IPS-18c (cell line): ENCODE data around the gene STK33.

ENCODE experiments used
- H3K4me3 ChIP-seq: 2 replicates; pipeline ENCODE4 v1.7.0; 2013; ENCODE audit warnings: low read depth, mild to moderate bottlenecking, low read length, moderate library complexity; ENCODE audit not compliant: insufficient read depth
- H3K9me3 ChIP-seq: one replicate; pipeline ENCODE4 v1.6.1; 2013; ENCODE audit warnings: mild to moderate bottlenecking, low read length, moderate library complexity; ENCODE audit not compliant: control insufficient read depth, insufficient read depth

The STK33 gene

DNA sequence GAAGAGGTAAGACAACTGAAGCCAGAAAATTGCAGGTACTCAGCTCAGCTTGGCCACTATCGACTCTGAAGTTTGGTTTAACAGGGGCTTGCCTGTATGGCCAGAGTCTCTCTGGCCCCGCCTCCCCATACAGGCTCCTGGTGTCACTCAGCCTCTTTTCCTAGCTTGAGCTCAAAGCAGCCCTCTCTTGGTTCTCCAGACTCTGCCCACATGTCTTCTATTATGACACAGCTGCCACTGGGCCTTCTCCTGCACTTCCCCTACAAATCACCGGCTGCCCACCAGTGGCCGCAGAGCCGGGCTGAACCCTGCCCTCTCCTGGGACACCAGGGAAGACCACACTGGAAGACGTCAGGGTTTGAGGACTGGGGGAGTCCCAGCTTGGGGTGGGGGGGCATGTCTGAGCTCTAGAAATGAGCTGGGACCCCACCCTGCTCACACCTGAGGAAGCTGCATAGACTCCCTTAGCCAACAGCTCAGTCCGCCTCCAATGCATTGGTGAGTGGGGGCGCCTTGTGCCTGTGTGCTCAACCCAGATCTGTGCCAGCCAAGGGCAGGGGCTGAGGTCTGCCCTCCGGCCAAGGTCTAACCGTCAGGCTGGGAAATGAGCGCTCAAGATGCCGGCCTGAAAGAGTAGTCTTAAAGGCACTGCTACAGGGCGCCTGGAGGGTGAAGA is 236.0 kb downstream of the STK33 start:
- H3K4me3 ChIP-seq = no peak overlapping the region

DNA sequence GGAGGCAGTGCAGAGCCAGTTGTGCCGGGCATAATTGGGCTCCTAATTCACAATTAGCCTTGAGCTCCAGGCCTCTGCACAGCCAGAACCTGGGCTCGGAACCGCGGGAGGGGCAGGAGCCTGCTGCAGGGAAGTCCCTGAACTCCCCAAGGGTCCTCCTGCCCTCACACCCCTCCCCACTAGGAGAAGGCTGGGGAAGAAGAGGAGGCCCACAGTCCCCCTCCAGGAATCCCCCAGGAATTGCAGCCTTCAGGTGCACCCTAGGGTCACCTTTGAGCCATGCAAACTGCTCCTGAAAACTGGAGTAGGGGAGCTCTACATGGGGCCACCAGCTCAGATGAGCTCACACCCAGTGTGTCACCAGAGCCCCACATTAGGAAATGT is 236.5 kb downstream of the STK33 start:
- Histone ChIP-seq H3K4me3 (no peak overlapping the region), H3K9me3 (no peaks in the 10 kb centered on the region)

More for the DNA sequence above, 236.0 kb downstream of the STK33 start:
- no peaks in the 10 kb centered on the region for H3K9me3 ChIP-seq

DNA sequence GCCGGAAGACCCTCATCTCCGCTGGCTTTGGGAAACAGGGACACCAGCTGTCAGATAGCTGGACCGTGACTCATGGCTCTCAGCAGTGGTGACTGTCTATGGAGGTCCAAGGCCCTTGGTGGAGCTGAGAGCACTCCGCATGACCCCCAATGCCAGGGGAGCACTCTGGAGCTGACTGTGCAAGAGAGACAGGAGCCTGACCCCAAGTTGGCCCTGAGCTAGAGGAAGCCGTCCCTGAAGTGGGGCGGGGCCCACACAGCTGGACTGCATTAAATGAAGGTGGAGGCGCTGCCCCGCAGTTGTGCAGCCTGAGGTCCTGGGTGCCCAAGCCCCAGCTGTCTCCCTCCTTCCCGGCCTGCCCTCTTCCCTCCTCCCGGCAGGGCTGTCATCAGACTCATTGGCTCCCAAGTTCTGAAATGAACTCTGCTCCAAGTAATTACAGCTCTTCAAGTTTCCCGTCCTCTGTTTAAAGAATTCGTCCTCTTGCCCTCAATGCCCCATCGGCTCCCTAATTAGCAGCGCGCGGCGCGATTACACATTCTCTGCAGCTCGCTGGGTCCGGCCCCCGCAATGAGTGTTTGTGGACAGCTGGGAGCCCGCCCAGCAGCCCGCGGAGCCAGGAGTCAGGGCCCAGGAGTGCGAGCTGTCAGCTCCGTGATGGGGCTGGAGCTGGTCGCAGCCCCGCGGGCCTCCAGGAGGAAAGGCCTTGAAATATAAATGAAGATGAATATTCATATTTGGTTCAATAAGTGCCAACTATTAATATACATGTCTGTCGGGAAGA is 237.1 kb downstream of the STK33 start:
- Histone ChIP-seq H3K9me3 (no peaks in the 10 kb centered on the region), H3K4me3 (no peak overlapping the region)

DNA sequence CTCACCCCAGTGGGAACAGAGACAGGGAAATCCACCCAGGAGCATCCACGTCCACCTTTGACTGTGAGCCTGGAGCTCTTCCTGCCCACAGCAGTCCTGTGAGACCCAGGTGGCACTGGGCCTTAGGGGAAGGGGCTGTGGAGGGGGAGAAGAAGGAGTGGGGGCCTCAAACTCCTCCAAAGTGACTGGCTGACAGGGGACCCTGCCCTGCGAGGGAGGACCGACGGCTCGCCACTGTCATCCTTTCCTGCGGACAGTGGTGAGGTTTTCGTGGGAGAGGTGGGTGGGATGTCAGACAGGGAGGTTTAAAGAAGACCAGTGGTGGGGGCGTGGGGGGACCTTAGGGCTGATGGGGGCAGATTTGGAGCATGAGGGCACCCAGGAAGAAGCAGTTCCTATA is 237.8 kb downstream of the STK33 start:
- Histone ChIP-seq H3K9me3 (no peaks in the 10 kb centered on the region), H3K4me3 (no peak overlapping the region)

DNA sequence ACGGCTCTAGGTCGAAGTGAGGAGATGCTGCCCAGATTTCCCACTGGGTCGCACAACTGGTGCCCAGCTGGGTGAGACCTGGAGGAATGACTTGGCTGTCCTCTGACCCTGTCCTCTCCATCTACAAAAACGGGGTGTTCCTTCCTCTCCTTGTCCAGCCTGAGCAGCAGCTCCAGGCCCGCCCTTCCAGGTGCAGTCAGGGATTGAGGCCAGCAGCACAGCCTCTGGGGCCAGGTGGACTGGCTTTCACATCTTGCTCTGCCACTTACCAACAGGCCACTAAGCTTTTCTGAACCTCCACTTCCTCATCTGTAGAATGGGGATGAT is 238.6 kb downstream of the STK33 start:
- Histone ChIP-seq H3K4me3 (no peak overlapping the region), H3K9me3 (no peaks in the 10 kb centered on the region)

DNA sequence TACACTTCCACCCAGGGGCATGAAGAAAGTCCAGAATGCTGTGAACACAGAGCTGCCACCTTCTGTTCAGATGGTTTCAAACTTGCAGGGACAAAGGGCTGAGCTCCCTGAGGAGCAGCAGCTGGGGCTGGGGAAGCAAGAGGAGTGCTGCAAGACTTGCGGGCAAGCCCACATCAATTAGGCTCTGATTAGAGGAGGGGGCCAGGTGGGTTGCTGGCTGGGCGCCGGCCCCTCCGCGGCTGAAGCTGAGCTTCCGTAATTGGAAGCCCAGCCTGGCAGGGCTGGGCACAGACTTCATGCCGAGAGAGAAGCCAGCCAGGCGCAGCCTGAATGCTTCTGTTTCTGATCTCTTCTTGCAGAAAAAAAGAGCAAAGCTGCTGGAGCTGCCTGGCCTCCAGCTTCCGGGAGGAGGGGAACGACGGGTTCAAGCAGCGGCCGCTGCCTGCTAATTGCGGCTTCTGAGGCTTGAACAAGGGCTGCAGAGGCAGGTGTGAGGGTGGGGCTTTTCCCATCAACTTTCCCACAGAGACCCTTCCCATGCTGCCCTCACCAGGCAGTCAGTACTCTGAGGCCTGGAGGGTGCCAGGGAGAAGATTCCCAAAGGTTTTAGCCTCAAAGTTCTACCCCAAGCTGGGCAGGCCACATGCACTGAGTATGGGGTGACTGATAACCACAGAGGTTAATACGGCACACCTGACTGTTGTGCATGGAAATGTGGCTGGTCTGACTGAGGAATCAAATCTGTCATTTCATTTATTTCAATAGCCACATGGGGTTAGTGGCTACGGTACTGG is 239.2 kb downstream of the STK33 start:
- Histone ChIP-seq H3K9me3 (no peaks in the 10 kb centered on the region), H3K4me3 (no peak overlapping the region)

DNA sequence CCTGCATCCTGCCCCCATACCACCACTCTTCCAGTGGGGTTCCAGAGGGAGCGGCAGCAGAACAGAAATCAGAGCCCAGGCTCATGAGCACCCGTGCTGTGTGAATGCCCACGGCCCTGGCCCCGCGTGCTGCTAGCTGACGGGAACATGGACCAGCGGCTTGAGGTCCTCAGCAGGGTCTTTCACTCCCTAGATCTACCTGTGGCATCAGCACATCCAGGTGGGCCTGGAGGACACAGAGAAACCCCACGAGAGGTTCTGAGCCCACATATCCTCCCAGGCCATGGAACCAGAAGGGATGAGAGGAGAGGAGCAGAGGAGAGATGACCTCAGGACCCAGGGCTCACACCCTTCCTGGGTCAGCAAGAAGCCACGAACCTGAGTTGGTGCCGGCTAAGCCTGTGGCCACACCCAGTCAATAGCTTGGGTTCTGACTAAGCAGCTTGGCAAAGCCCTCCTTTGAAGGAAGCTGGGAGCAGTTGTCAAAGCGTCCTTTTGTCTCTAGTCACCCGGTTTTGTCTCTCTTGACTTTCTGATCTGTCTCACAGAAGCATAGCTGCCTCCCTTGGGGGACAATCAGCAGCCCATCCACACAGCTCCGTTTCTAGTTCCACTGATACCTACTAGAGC is 241.0 kb downstream of the STK33 start:
- Histone ChIP-seq H3K4me3 (no peak overlapping the region), H3K9me3 (no peaks in the 10 kb centered on the region)

DNA sequence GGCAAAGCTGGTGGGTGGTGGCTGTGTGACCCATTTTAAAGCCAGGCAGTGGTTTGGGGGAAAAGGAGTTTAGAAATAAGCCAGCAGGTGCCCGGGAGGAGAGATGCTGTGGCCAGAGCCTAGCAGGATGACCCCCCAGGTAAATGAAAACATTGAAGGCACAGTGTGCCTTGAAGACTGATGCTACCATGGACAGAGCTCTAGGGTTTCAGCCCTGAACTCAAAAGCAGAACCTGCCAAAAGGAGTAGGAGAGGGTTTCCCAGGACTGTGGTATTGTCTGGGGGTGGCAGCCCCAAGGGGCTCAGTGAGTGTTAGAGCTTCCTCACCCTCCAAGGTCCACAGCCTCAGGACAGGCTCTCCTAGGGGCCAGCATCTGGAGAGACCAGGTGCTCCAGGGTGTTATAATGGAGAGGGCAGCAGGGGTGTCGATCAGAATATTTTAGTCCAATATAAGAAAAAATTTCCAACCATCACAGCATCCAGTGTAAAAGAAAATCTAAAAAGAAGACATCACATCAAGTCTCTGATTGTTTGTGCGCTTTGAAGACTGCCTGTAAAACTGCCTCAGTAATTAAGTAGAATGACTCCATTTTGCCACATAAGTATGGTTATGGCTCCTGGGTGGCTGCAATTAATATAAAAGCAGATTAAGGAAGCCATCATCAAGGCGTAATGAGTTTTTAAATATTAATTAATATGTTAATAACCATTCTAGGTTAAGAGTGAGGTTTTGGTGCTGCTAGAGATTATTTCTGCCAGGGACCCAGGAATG is 241.7 kb downstream of the STK33 start:
- H3K4me3 ChIP-seq = no peak overlapping the region
- H3K9me3 ChIP-seq = no peaks in the 10 kb centered on the region

DNA sequence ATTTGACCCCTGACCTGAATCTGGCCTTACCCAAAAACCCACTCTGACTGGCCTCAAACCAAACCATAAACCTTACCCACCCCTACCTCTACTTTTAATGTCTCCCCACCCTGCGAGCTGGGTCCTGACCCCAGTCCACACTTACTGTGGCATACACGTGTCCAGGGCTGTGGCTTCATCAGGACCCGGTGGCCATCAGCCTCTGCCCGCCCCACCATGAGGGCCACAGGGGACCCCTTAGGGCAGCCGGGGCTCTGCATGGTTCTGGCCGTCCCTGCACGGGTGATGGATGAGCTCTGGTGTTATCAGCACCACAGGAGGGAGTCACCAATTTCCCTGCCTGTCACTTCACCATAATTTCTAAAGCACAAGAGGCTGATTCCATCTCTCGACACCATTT is 242.8 kb downstream of the STK33 start:
- no peaks in the 10 kb centered on the region for H3K9me3 ChIP-seq
- H3K4me3 ChIP-seq = no peak overlapping the region

DNA sequence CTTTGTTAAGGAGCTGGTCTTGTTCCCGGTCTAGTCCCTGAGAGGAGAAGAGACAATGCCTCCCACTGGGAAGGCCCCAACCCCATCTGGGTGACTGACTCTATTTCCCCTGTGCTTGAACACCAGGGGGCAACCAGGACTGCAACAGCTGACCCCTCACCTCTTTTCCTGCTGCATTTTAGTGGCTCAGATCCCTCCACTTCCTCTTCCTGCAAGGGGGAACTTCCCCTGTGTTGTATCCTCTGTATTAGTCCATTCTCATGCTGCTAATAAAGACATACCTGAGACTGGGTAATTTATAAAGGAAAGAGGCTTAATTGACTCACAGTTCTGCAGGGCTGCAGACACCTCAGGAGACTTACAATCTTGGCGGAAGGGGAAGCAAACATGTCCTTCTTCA is 246.1 kb downstream of the STK33 start:
- H3K9me3 ChIP-seq = no peaks in the 10 kb centered on the region
- no peak overlapping the region for H3K4me3 ChIP-seq

DNA sequence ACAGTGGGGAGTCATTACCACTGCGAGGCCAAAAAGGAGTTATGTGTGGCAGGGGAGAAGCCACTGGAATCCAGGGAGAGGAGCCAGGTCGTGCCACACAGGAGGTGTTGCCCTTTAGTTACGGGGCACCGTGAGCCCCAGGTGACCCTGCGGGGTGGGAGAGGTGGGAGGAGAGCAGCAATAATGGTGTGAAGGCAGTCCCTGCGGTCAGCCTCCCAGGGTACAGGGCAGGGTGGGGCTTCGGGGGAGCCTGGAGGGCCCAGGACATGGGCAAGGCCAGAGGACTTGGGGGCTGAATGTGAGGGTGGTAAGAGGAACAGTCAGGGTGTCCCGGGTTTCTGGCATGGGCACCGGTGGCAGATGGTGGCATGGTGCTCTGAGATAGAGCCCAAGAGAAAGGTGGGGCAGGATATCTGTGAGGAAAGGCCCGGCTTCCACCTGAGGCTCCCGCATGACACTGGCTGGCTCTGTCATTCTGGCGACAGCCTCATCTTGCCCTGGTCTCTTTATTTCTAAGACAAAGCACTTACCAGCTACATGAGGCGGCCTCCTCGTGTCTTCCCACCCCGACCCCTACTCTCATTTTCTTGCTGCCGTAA is 247.8 kb downstream of the STK33 start:
- no peaks in the 10 kb centered on the region for H3K9me3 ChIP-seq
- H3K4me3 ChIP-seq = no peak overlapping the region

DNA sequence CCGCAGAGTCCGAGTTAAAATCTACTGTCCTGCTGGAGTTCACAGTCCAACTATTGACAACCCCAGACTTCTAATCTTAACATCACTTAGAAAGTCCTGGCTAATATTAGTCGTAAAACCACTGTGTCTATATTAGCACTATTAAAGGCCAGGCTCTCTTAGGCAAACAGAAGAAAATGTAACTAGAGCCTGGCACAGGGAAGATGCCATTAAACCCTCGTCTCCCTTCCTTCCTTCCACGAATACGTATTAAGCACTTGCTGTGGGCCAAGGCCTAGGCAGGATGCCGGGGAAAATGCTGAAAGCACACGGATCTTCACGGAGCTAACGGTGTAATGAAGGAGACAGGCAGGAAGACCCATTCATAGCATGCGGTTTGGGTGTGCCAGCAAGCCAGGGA is 248.8 kb downstream of the STK33 start:
- Histone ChIP-seq H3K4me3 (no peak overlapping the region), H3K9me3 (no peaks in the 10 kb centered on the region)

DNA sequence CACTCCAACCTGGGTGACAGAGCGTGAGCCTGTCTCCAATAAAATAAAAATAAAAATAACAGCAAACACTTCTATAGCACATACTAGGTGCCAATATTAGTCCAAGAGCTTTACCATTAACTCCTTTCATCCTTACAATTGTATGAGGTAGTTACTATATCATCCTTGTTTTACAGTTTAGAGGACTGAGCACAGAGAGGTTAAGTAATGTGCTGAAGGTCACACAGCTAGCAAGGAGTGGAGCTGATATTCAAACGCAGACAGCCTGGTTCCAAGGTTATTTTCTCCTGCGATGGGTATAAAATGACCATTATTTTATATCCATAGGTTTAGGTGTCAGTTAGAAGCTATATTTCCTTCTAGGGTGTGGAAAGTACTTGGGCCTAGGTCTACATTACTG is 249.7 kb downstream of the STK33 start:
- Histone ChIP-seq H3K4me3 (no peak overlapping the region), H3K9me3 (no peaks in the 10 kb centered on the region)

DNA sequence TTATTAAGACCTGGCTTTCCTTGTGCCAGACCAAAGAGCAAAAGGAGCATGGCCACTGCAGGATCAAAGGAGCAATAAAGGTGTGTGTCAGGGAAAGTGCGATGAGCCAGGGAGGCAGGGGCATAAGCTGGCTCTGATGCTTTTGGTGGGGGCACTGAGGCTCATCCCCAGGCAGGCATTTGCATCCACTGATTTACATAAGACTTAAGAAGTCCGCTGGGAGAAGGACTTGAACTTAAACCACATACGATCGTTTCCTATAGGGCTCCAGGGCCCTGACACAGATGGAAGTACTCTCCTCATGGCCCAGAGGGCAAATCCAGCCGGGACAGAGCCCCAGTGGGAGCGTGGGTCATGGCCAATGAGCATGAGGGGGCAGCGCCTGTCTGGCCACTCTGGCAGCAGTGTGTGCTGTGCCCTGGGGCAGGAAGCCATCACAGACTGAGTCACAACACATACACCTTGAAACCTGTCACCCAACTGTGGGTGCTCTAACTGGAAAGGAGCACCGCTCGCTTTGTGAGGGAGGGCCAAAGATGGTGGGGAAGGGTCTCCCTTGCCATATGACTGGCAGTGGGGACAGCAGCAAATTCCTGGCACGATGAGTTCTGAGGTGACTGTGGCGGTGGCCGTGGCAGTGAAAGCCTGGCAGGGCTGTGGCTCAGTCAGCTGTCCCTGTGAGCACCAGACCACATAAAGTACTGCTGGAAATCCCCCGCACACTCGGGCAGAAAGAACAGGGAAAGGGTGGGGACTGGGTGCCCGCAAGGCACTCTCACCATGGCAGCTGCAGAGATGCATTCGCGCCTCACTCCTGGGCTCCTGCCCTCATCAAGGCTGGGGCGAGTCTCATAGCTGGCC is 251.0 kb downstream of the STK33 start:
- no peaks in the 10 kb centered on the region for H3K9me3 ChIP-seq
- no peak overlapping the region for H3K4me3 ChIP-seq

DNA sequence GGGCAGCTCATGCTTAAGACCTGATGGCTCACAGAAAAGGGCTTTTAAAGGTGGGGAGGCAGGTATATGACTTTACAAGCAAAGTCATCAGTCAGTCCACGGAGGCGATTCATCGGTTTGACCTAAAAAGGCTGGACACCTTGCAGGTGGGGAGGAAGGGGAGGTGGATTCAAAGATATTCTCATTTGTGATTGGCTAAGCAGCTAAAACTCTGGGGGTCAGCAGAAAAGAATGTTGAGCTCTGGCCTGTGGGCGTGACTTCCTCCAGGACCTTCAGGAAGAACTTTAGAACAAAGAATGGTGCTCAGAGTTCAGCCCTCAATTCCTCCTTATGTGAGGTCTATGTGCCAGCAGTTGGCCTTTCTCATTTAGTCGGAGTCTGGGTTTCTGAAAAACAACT is 252.0 kb downstream of the STK33 start:
- Histone ChIP-seq H3K9me3 (no peaks in the 10 kb centered on the region), H3K4me3 (no peak overlapping the region)
